Measurements from ENCODE around the gene EVI2B.
"Not testable (repeated sequence)": the region's sequence is repeated elsewhere in the genome, so short reads cannot be mapped to it uniquely, and the experiment has no call there.

The EVI2B gene

GRCh38 chr17:31269036-31269577, 44.7 kb downstream of the EVI2B start:
- DNase-seq: no peak

GRCh38 chr17:31266042-31266441, 47.8 kb downstream of the EVI2B start:
- DNase-seq: no peak

- DNase-seq: not testable (repeated sequence)
These were observed 50.9 kb downstream of the EVI2B start for GRCh38 chr17:31262923-31263322.

GRCh38 chr17:31261601-31262000, 52.3 kb downstream of the EVI2B start:
- no peak for DNase-seq

GRCh38 chr17:31260151-31260550, 53.7 kb downstream of the EVI2B start:
- DNase-seq: no peak

GRCh38 chr17:31256936-31257335, 56.9 kb downstream of the EVI2B start:
- DNase-seq: no peak

GRCh38 chr17:31254654-31255053, 59.2 kb downstream of the EVI2B start:
- no peak for DNase-seq
